ENCODE data around the gene CXCL10. TPM values are rescaled to one million over a fixed set of nuclear protein-coding genes. Genes with fewer than 3 reads are reported as not detected.
A peak's percentile ranks its signal among the peaks of the same experiment; 100 is the strongest.

CXCL10 gene
- total and polyA plus RNA-seq, 4 donors: 0.84 to 9.4 (median 1.2) TPM

DNA sequence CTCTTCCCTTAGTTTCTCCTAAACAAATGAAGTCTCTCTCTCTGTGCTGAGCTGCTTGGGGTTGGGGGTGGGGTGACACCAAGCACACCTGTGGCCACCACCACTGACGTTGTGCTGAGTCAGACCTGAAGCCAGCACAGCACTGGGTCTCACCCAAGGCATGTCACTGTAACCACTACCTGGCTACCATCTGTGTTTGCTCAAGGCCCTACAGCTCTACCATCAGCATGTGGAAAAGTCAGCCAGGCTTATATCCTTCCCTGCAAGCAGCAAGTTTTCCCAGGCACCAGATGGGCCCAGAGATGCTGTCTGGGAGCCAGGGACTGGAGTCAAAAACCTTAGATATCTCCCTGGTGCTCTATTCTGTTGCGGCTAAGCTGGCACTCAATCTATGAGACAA, 6.9 kb downstream of the CXCL10 start:
- Histone ChIP-seq H3K27ac (ENCODE audit: low read depth in 1 of 2, low read length in 2 of 2) (no peak overlapping the region), H3K4me1 (ENCODE audit: control insufficient read depth in 4 of 4, insufficient read depth in 4 of 4, low read length in 3 of 4) (peaks cover 0 to 24% (median 7%) of the 10 kb centered on the region in 4 donors), H3K9me3 (ENCODE audit: control insufficient read depth in 4 of 4, low read length in 3 of 4) (no peaks in the 10 kb centered on the region), H3K36me3 (ENCODE audit: control insufficient read depth in 4 of 4, insufficient read depth in 3 of 4, low read depth in 1 of 4, low read length in 3 of 4) (no peaks in the 10 kb centered on the region), H3K9ac (ENCODE audit: low read depth in 1 of 2, low read length in 2 of 2) (no peak overlapping the region), H3K27me3 (ENCODE audit: control insufficient read depth in 4 of 4, insufficient read depth in 4 of 4, low read length in 3 of 4) (no peaks in the 10 kb centered on the region), H3K4me3 (ENCODE audit: low read depth in 1 of 3, low read length in 3 of 3) (no peak overlapping the region)
- WGBS: 62% methylated on average over 2 of the region's 2 CpGs
- no peak for DNase-seq (ENCODE audit: low spot score)
- TF ChIP-seq, protein P1, sequence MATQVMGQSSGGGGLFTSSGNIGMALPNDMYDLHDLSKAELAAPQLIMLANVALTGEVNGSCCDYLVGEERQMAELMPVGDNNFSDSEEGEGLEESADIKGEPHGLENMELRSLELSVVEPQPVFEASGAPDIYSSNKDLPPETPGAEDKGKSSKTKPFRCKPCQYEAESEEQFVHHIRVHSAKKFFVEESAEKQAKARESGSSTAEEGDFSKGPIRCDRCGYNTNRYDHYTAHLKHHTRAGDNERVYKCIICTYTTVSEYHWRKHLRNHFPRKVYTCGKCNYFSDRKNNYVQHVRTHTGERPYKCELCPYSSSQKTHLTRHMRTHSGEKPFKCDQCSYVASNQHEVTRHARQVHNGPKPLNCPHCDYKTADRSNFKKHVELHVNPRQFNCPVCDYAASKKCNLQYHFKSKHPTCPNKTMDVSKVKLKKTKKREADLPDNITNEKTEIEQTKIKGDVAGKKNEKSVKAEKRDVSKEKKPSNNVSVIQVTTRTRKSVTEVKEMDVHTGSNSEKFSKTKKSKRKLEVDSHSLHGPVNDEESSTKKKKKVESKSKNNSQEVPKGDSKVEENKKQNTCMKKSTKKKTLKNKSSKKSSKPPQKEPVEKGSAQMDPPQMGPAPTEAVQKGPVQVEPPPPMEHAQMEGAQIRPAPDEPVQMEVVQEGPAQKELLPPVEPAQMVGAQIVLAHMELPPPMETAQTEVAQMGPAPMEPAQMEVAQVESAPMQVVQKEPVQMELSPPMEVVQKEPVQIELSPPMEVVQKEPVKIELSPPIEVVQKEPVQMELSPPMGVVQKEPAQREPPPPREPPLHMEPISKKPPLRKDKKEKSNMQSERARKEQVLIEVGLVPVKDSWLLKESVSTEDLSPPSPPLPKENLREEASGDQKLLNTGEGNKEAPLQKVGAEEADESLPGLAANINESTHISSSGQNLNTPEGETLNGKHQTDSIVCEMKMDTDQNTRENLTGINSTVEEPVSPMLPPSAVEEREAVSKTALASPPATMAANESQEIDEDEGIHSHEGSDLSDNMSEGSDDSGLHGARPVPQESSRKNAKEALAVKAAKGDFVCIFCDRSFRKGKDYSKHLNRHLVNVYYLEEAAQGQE (IDR thresholded peaks at IDR 0.05): no peak

DNA sequence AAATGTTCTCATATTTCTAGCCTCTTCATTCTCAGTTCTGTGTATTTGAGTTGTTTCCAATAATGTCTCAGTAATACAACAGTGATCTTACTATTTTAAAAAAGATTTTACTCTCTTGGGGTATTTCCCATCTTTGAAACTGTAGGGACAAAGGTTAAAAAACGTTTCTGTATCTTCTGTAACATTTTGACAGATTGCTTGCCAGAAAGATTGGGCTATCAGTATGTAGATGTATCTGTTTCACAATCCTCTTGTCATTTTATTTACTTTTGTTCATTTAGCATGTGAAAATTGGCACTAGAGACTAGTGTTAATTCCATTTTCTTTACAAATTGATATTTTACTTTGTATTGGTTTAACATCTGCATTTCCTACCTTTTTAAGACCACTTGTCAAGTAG, 9.8 kb downstream of the CXCL10 start:
- Histone ChIP-seq H3K9ac (ENCODE audit: low read depth in 1 of 2, low read length in 2 of 2) (no peak overlapping the region), H3K9me3 (ENCODE audit: control insufficient read depth in 4 of 4, low read length in 3 of 4) (no peaks in the 10 kb centered on the region), H3K27me3 (ENCODE audit: control insufficient read depth in 4 of 4, insufficient read depth in 4 of 4, low read length in 3 of 4) (no peaks in the 10 kb centered on the region), H3K4me3 (ENCODE audit: low read depth in 1 of 3, low read length in 3 of 3) (no peak overlapping the region), H3K27ac (ENCODE audit: low read depth in 1 of 2, low read length in 2 of 2) (no peak overlapping the region), H3K36me3 (ENCODE audit: control insufficient read depth in 4 of 4, insufficient read depth in 3 of 4, low read depth in 1 of 4, low read length in 3 of 4) (no peaks in the 10 kb centered on the region), H3K4me1 (ENCODE audit: control insufficient read depth in 4 of 4, insufficient read depth in 4 of 4, low read length in 3 of 4) (peaks cover 0 to 24% (median 8%) of the 10 kb centered on the region in 4 donors)
- WGBS: 6% methylated on average over 1 of the region's 1 CpG
- no peak for DNase-seq (ENCODE audit: low spot score)
- TF ChIP-seq FOXA2 (IDR thresholded peaks at IDR 0.05): no peak
- TF ChIP-seq, protein P1 (IDR thresholded peaks at IDR 0.05): no peak
- no peak for TF ChIP-seq HNF4G (IDR thresholded peaks at IDR 0.05)
- TF ChIP-seq HNF4A (conservative IDR thresholded peaks at IDR 0.05): peak; percentile 58 to 71
- TF ChIP-seq, protein P2, sequence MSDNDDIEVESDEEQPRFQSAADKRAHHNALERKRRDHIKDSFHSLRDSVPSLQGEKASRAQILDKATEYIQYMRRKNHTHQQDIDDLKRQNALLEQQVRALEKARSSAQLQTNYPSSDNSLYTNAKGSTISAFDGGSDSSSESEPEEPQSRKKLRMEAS (IDR thresholded peaks at IDR 0.05): no peak
- TF ChIP-seq, protein P3, sequence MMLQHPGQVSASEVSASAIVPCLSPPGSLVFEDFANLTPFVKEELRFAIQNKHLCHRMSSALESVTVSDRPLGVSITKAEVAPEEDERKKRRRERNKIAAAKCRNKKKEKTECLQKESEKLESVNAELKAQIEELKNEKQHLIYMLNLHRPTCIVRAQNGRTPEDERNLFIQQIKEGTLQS (IDR thresholded peaks at IDR 0.05): no peak
- peak in 1 of 2 donors; percentile 24 for TF ChIP-seq RXRA (IDR thresholded peaks at IDR 0.05)
- peak; percentile 32 for TF ChIP-seq SP1 (IDR thresholded peaks at IDR 0.05)
- TF ChIP-seq, protein P4, sequence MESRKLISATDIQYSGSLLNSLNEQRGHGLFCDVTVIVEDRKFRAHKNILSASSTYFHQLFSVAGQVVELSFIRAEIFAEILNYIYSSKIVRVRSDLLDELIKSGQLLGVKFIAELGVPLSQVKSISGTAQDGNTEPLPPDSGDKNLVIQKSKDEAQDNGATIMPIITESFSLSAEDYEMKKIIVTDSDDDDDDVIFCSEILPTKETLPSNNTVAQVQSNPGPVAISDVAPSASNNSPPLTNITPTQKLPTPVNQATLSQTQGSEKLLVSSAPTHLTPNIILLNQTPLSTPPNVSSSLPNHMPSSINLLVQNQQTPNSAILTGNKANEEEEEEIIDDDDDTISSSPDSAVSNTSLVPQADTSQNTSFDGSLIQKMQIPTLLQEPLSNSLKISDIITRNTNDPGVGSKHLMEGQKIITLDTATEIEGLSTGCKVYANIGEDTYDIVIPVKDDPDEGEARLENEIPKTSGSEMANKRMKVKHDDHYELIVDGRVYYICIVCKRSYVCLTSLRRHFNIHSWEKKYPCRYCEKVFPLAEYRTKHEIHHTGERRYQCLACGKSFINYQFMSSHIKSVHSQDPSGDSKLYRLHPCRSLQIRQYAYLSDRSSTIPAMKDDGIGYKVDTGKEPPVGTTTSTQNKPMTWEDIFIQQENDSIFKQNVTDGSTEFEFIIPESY (IDR thresholded peaks at IDR 0.05): no peak
- TF ChIP-seq GABPA (IDR thresholded peaks at IDR 0.05 in 1 of 2, conservative IDR thresholded peaks at IDR 0.05 in 1 of 2): no peak
- no peak for TF ChIP-seq TAF1 (conservative IDR thresholded peaks at IDR 0.05)
- TF ChIP-seq FOXA1 (IDR thresholded peaks at IDR 0.05): no peak
- TF ChIP-seq EGR1 (IDR thresholded peaks at IDR 0.05; ENCODE audit: low read depth in 2 of 2): no peak
- no peak for TF ChIP-seq NR2F2 (IDR thresholded peaks at IDR 0.05)
- no peak for TF ChIP-seq YY1 (IDR thresholded peaks at IDR 0.05)
- TF ChIP-seq JUND (IDR thresholded peaks at IDR 0.05): peak in 1 of 2 donors; percentile 29

Data from liver (tissue), 9 donors.